GM23248 (cell line): ENCODE measurements around the gene PRSS48. TPM values are rescaled to one million over a fixed set of nuclear protein-coding genes. Genes with fewer than 3 reads are reported as not detected.

Source experiments
- DNase-seq: peaks from one replicate; pipeline ENCODE4 v3.0.0-alpha.2; 2015
- H2AFZ ChIP-seq: fragments of 200-600 bp; sonication (generic); 2 replicates; pipeline ENCODE4 v1.6.1; 2016; ENCODE audit warnings: antibody characterized with exemption
- H3F3A ChIP-seq: fragments of 200-600 bp; sonication (generic); 2 replicates; pipeline ENCODE4 v1.6.1; 2016; ENCODE audit warnings: mild to moderate bottlenecking, antibody characterized with exemption, mixed run types; ENCODE audit not compliant: insufficient read depth
- H3K27ac ChIP-seq: fragments of 200-600 bp; sonication (generic); 2 replicates; pipeline ENCODE4 v1.5.1; 2016; ENCODE audit warnings: mild to moderate bottlenecking
- H3K27me3 ChIP-seq: fragments of 200-600 bp; sonication (generic); replicated peaks from 2 replicates; pipeline ENCODE4 v1.6.1; 2016; ENCODE audit warnings: mild to moderate bottlenecking; ENCODE audit not compliant: insufficient read depth
- H3K36me3 ChIP-seq: fragments of 200-600 bp; sonication (generic); 2 replicates; pipeline ENCODE4 v1.6.1; 2016; ENCODE audit warnings: low read depth, mild to moderate bottlenecking
- H3K4me1 ChIP-seq: fragments of 200-600 bp; sonication (generic); 2 replicates; pipeline ENCODE4 v1.6.1; 2016; ENCODE audit warnings: mild to moderate bottlenecking; ENCODE audit not compliant: insufficient read depth
- H3K4me2 ChIP-seq: fragments of 200-600 bp; sonication (generic); one replicate; pipeline ENCODE4 v1.6.1; 2016; ENCODE audit warnings: mild to moderate bottlenecking; ENCODE audit not compliant: unreplicated experiment
- H3K4me3 ChIP-seq: fragments of 200-600 bp; sonication (generic); 2 replicates; pipeline ENCODE4 v1.5.1; 2016; ENCODE audit warnings: mild to moderate bottlenecking
- H3K79me2 ChIP-seq: fragments of 200-600 bp; sonication (generic); 2 replicates; pipeline ENCODE4 v1.6.1; 2016; ENCODE audit warnings: mild to moderate bottlenecking; ENCODE audit not compliant: insufficient read depth
- H3K9ac ChIP-seq: fragments of 200-600 bp; sonication (generic); 2 replicates; pipeline ENCODE4 v1.6.1; 2016; ENCODE audit warnings: mild to moderate bottlenecking
- H3K9me2 ChIP-seq: fragments of 200-600 bp; sonication (generic); 2 replicates; pipeline ENCODE4 v1.6.1; 2016; ENCODE audit warnings: mixed run types, mild to moderate bottlenecking, moderate library complexity; ENCODE audit not compliant: insufficient read depth
- H3K9me3 ChIP-seq: fragments of 200-600 bp; sonication (generic); one replicate; pipeline ENCODE4 v1.6.1; 2017; ENCODE audit warnings: low read depth
- H4K20me1 ChIP-seq: fragments of 200-600 bp; sonication (generic); 2 replicates; pipeline ENCODE4 v1.6.0; 2016; ENCODE audit not compliant: insufficient read depth
- EZH2 ChIP-seq: fragments of 200-600 bp; sonication (generic); IDR thresholded peaks from 2 replicates; pipeline ENCODE4 v1.6.1; 2018; ENCODE audit warnings: antibody characterized with exemption, mild to moderate bottlenecking; ENCODE audit not compliant: insufficient read depth, poor library complexity, severe bottlenecking
- EZH2phosphoT487 ChIP-seq: fragments of 200-600 bp; sonication (generic); IDR thresholded peaks from 2 replicates; pipeline ENCODE4 v1.6.1; 2018; ENCODE audit warnings: antibody characterized with exemption, moderate library complexity, mild to moderate bottlenecking, low read depth; ENCODE audit not compliant: insufficient read depth
- WGBS, 2 experiments: methylation state at CpG; one replicate each; pipeline ENCODE4 v1.1.6; 2015 to 2017; ENCODE audit warnings: low lambda C conversion rate in 2 of 2, low coverage in 1 of 2; ENCODE audit errors: missing lambda C conversion rate in 2 of 2; 5-methylcytosine and 5-hydroxymethylcytosine counted together
- in situ Hi-C: fragments of 300-500 bp; cut with MboI; formaldehyde crosslinking; loops from 2 replicates; pipeline ENCODE4 v1.15.0; 2020
- polyA plus RNA-seq: library from polyadenylated mRNA; unstranded; fragments of >200 nt; fragmentation: Nextera tagmentation; extraction: Ambion mirVana; gene quantifications from 2 replicates; pipeline ENCODE4 v1.2.1, GENCODE V29; 2016
- total RNA-seq: library from RNA; depleted of rRNA; stranded (reverse); fragments of >200 nt; shearing (Covaris generic); gene quantifications from 2 replicates; pipeline ENCODE4 v1.2.3, GENCODE V29; 2014

Gene PRSS48
- total and polyA plus RNA-seq, 2 experiments from 2014 or later, result not detected

- in situ Hi-C loops, result no loop called here
- no peak overlapping the region for H2AFZ ChIP-seq
Measured at GRCh38 chr4:151239608-151240007, 37.4 kb upstream of the PRSS48 start.

DNA sequence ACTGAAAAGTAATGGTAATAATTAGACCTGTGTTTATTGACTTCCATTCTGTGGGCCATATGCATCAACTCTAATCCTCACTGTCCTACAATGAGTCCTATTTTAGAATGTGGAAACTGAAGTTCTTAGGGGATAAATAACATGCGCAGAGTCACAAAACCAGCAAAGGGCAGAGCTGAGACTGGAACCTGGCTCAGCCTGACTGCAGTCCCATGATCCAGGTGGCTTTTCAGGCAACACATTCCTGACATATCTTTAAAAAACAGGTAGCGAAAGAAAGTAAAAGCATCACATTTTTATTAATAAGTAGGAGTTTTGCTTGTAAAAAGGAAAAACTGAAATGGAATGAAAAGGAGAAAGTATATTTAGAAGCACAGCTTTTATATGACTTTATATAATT is 34.7 kb upstream of the PRSS48 start:
- Histone ChIP-seq H3K27me3 (no peaks in the 10 kb centered on the region), H3K79me2 (no peaks in the 10 kb centered on the region), H3K4me3 (no peak overlapping the region), H3F3A (no peaks in the 10 kb centered on the region), H3K4me1 (no peaks in the 10 kb centered on the region), H4K20me1 (no peaks in the 10 kb centered on the region), H3K9me2 (no peaks in the 10 kb centered on the region), H3K36me3 (no peaks in the 10 kb centered on the region), H3K9ac (no peak overlapping the region), H2AFZ (no peak overlapping the region), H3K4me2 (no peak overlapping the region), H3K27ac (no peak overlapping the region), H3K9me3 (no peaks in the 10 kb centered on the region)
- TF ChIP-seq EZH2 (no peak), EZH2phosphoT487 (no peak)
- 94 to 97% methylated on average over 2 of the region's 2 CpGs for WGBS, 2 experiments
- DNase-seq, result no peak
- in situ Hi-C loops, result no loop called here

More at GRCh38 chr4:151239608-151240007, 37.4 kb upstream of the PRSS48 start:
- TF ChIP-seq EZH2 (no peak), EZH2phosphoT487 (no peak)
- no peaks in the 10 kb centered on the region for H3F3A ChIP-seq
- H3K4me3 ChIP-seq, result no peak overlapping the region
- H4K20me1 ChIP-seq, result no peaks in the 10 kb centered on the region
- no peaks in the 10 kb centered on the region for H3K9me2 ChIP-seq
- no peak overlapping the region for H3K9ac ChIP-seq
- no peaks in the 10 kb centered on the region for H3K27me3 ChIP-seq
- H3K27ac ChIP-seq, result no peak overlapping the region
- no peaks in the 10 kb centered on the region for H3K9me3 ChIP-seq
- no peaks in the 10 kb centered on the region for H3K4me1 ChIP-seq
- no peaks in the 10 kb centered on the region for H3K79me2 ChIP-seq
- no peaks in the 10 kb centered on the region for H3K36me3 ChIP-seq
- DNase-seq, result no peak
- H3K4me2 ChIP-seq, result no peak overlapping the region
- WGBS, 2 experiments, result 94 to 97% methylated on average over 3 of the region's 3 CpGs

- H3F3A ChIP-seq, result no peaks in the 10 kb centered on the region
- no peaks in the 10 kb centered on the region for H3K36me3 ChIP-seq
- DNase-seq, result no peak
- no peaks in the 10 kb centered on the region for H3K4me1 ChIP-seq
- H3K79me2 ChIP-seq, result no peaks in the 10 kb centered on the region
- 95 to 96% methylated on average over 2 of the region's 2 CpGs for WGBS, 2 experiments
- no peak overlapping the region for H3K9ac ChIP-seq
- no peak overlapping the region for H2AFZ ChIP-seq
- no peak overlapping the region for H3K27ac ChIP-seq
- TF ChIP-seq EZH2phosphoT487, result no peak
- TF ChIP-seq EZH2, result no peak
- H3K9me3 ChIP-seq, result no peaks in the 10 kb centered on the region
- H3K4me2 ChIP-seq, result no peak overlapping the region
- H3K4me3 ChIP-seq, result no peak overlapping the region
- in situ Hi-C loops, result no loop called here
- no peaks in the 10 kb centered on the region for H3K9me2 ChIP-seq
- no peaks in the 10 kb centered on the region for H4K20me1 ChIP-seq
- no peaks in the 10 kb centered on the region for H3K27me3 ChIP-seq
Measured at GRCh38 chr4:151246742-151247141, 30.2 kb upstream of the PRSS48 start.

DNA sequence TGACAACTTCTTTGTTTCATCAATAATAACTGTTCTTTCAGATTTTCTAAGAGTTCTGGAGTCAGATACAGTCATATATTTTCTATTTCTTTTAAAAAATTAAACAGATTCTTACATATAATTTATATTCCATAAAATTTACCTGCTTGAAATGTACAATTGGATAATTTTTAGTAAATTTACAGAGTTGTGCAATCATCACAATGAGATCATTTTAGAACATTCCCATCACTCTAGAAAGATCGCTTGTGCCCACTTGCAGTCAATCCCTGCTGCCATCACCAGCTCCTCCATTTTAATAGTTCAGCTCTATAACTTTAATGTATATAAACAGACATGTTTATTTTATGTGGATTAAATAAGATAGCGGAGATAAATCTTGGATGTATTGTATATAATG is 29.6 kb upstream of the PRSS48 start:
- no peak for TF ChIP-seq EZH2phosphoT487
- WGBS, 2 experiments, result 97 to 98% methylated on average over 2 of the region's 2 CpGs
- Histone ChIP-seq H3K9me2 (no peaks in the 10 kb centered on the region), H3K27me3 (no peaks in the 10 kb centered on the region), H3K9ac (no peak overlapping the region), H3K79me2 (no peaks in the 10 kb centered on the region), H3K4me2 (no peak overlapping the region), H3F3A (no peaks in the 10 kb centered on the region), H2AFZ (no peak overlapping the region), H3K4me3 (no peak overlapping the region), H3K9me3 (no peaks in the 10 kb centered on the region), H3K4me1 (no peaks in the 10 kb centered on the region), H4K20me1 (no peaks in the 10 kb centered on the region), H3K27ac (no peak overlapping the region), H3K36me3 (no peaks in the 10 kb centered on the region)
- DNase-seq, result no peak
- in situ Hi-C loops, result no loop called here

DNA sequence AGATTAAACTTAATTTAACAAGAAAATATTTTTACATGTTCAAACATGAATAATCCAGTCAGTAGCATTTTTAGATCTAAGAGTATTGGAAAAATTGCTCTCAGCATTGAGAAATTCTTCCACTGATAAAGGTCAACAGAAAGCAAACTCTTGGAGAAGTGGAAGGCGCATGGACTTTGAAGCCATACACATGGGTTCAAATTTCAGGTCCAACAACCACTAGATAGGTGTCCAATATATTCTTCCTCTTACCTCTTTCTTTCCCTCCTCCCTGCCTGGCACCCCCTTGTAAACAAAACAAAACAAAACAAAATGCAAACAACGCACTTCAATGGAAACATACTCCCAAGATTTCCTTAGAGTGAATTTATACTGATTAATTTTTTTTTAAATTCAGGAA is 28.4 kb upstream of the PRSS48 start:
- Histone ChIP-seq H3K9ac (no peak overlapping the region), H4K20me1 (no peaks in the 10 kb centered on the region), H3K4me1 (no peaks in the 10 kb centered on the region), H3K9me3 (no peaks in the 10 kb centered on the region), H3K9me2 (no peaks in the 10 kb centered on the region), H3K27ac (no peak overlapping the region), H3K4me3 (no peak overlapping the region), H3K79me2 (no peaks in the 10 kb centered on the region), H2AFZ (no peak overlapping the region), H3F3A (no peaks in the 10 kb centered on the region), H3K36me3 (no peaks in the 10 kb centered on the region), H3K4me2 (no peak overlapping the region), H3K27me3 (no peaks in the 10 kb centered on the region)
- WGBS, 2 experiments, result 98 to 100% methylated on average over 2 of the region's 2 CpGs
- DNase-seq, result no peak
- TF ChIP-seq EZH2, result no peak
- TF ChIP-seq EZH2phosphoT487, result no peak
- in situ Hi-C loops, result no loop called here
